Renal cortical epithelial cell (primary cell): ENCODE data around the gene ZBTB34. TPM values are rescaled to one million over a fixed set of nuclear protein-coding genes. Genes with fewer than 3 reads are reported as not detected.
"Not testable (repeated sequence)": the region's sequence is repeated elsewhere in the genome, so short reads cannot be mapped to it uniquely, and the experiment has no call there.

Source experiments
- DNase-seq: peaks from one replicate; pipeline ENCODE4 v3.0.0-alpha.2; 2011; ENCODE audit warnings: low read depth
- total RNA-seq: library from RNA; depleted of rRNA; stranded (reverse); fragments of >200 nt; gene quantifications from 2 replicates; pipeline ENCODE4 v1.2.3, GENCODE V29; 2014

ZBTB34 gene
- total RNA-seq: 9.0 and 19.5 TPM in 2 replicates

- no peak for DNase-seq
Observed at GRCh38 chr9:126860077-126860756, at the start of gene ZBTB34. Gene ZBTB34 (plus strand): TSS chr9:126860639. CDS start chr9:126879400, 18,761 bp downstream.

GRCh38 chr9:126813072-126813471, 47.4 kb upstream of the ZBTB34 start:
- no peak for DNase-seq

- DNase-seq: no peak
Observed at GRCh38 chr9:126814091-126814490, 46.3 kb upstream of the ZBTB34 start.

DNA sequence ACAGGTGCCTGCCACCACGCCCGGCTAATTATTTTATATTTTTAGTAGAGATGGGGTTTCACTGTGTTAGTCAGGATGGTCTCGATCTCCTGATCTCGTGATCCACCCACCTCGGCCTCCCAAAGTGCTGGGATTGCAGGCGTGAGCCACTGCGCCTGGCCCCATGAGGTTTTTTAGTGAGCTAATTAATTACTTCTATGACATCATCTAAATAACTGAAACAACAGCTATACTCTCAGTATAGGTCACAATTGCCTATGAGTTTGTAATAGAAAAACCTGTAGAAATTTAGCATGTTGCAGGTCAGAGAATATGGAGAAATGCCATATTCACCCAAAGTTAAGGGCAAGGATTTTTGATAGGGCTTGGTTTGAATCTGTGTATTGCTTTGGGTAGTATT, 42.8 kb upstream of the ZBTB34 start:
- DNase-seq: not testable (repeated sequence)

GRCh38 chr9:126818482-126818881, 42.0 kb upstream of the ZBTB34 start:
- no peak for DNase-seq

GRCh38 chr9:126819482-126819881, 41.0 kb upstream of the ZBTB34 start:
- no peak for DNase-seq

DNA sequence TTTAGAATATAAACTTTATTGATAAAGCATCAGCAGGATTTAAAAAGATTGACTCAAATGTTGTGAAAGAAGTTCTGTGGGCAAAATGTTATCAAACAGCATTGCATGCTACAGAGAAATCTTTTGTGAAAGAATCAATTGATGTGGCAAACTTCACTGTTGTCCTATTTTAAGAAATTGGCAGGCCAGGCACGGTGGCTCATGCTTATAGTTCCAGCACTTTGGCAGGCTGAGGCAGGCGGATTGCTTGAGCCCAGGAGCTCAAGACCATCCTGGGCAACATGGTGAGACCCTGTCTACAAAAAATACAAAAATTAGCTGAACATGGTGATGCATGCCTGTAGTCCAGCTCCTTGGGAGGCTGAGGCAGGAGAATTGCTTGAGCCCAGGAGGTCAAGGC, 38.2 kb upstream of the ZBTB34 start:
- no peak for DNase-seq

DNA sequence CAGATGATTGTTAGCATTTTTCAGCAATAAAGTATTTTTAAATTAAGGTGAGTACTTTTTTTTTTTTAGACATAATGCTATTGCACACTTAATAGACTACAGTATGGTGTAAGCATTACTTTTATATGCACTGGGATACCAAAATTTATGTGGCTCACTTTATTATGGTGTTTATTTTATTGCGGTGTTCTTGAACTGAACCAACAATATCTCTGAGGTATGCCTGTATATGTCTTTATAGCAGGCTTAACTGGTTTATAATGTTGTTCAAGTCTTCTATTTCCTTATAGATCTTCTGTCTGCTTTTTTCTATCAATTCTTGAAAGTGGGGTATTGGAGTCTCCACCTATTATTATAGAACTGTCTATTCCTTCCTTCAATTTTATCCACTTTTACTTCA, 37.6 kb upstream of the ZBTB34 start:
- no peak for DNase-seq

DNA sequence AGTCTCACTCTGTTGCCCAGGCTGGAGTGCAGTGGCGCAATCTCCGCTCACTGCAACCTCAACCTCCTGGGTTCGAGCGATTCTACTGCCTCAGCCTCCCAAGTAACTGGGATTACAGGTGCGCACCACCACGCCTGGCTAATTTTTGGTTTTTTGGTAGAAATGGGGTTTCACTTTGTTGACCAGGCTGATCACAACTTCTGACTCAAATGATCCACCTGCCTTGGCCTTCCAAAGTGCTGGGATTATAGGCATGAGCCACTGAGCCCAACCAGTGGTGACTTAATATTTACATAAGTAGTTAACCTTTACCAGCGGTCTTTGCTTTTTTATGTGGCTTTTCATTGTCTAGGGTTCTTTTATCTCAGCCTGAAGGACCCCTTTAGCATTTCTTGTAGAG, 36.4 kb upstream of the ZBTB34 start:
- DNase-seq: not testable (repeated sequence)

- DNase-seq: no peak
Observed at GRCh38 chr9:126827227-126827626, 33.2 kb upstream of the ZBTB34 start.

GRCh38 chr9:126829035-126829434, 31.4 kb upstream of the ZBTB34 start:
- DNase-seq: no peak

GRCh38 chr9:126830827-126831226, 29.6 kb upstream of the ZBTB34 start:
- DNase-seq: no peak

DNA sequence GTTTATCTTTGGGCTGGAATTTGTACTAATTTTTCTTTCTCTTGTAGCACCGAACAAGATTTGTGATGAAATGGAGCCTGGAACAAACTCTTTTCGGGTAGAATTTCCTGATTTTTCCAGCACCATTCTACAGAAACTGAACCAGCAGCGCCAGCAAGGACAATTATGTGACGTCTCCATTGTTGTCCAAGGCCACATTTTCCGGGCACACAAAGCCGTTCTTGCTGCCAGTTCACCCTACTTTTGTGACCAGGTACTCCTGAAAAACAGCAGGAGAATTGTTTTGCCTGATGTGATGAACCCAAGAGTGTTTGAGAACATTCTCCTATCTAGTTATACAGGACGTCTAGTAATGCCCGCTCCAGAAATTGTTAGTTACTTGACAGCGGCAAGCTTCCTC, 28.0 kb upstream of the ZBTB34 start:
- DNase-seq: no peak

DNA sequence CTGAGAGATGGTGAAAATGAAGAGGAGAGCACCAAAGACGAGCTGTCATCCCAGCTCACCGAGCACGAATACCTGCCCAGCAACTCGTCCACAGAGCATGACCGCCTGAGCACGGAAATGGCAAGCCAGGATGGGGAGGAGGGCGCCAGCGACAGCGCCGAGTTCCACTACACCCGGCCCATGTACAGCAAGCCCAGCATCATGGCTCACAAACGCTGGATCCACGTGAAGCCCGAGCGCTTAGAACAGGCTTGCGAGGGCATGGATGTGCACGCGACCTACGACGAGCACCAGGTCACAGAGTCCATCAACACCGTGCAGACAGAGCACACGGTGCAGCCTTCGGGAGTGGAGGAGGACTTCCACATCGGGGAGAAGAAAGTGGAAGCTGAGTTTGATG, 27.4 kb upstream of the ZBTB34 start:
- DNase-seq: no peak

GRCh38 chr9:126833710-126834345, 26.6 kb upstream of the ZBTB34 start:
- no peak for DNase-seq

DNA sequence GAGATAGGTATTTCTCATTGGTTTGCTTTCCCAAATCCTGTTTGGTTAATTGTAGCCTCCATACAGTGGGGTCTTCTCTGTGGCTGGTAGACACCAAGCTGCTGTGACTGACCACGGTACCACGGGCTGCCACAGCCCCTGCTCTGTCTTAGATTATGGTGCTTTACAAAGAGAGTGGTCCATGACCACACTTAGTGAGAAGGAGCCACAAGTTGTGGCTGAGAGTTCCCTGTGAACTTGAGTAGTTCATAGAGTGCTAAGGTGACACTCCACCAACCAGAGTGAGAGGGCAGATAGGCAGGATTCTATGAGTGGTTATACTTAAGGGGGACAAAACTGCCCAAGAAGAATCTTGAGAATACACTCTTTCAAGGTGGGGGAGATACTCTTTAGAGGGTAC, 25.8 kb upstream of the ZBTB34 start:
- DNase-seq: no peak

- DNase-seq: no peak
Observed at GRCh38 chr9:126836216-126836615, 24.2 kb upstream of the ZBTB34 start.

DNA sequence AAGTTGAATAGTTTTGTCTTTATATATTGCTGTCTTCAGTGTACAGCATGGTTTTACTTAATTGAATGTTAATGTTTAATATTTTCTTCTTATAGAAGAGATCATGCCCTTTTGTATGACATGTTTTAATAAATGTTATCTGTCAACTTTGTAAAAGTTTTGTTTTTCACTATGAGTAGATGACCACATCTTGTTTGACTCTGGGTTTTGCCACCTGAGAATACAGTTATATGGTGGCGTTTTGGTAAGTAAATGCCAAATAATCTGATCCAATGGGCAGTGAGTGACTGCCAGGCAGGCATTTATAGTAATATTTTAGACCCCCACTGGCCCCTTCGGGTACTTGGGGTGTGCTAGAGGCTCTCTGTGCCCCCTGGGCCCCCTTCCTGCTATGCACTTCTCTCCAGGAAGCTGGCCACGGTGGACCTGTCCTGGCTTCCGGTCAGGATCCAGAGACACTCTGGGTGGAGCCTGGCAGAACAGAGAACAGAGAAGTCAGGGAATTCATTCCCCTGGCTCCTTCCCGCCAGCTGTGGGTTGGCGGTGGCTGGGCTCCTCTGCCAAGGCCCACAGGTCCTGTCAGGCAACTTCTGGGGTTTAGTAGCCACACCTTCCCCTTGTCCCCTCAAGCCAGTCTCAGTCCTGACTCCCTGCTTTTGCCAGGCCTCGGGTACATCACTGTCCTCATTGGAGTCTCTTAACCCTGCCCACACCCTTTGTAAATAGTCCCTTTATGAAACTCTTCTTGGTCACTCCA, 22.2 kb upstream of the ZBTB34 start:
- DNase-seq: no peak

GRCh38 chr9:126838895-126839294, 21.5 kb upstream of the ZBTB34 start:
- no peak for DNase-seq

- no peak for DNase-seq
Observed at GRCh38 chr9:126839301-126839700, 21.1 kb upstream of the ZBTB34 start.

- DNase-seq: no peak
Observed at GRCh38 chr9:126842220-126842842, 18.1 kb upstream of the ZBTB34 start.

DNA sequence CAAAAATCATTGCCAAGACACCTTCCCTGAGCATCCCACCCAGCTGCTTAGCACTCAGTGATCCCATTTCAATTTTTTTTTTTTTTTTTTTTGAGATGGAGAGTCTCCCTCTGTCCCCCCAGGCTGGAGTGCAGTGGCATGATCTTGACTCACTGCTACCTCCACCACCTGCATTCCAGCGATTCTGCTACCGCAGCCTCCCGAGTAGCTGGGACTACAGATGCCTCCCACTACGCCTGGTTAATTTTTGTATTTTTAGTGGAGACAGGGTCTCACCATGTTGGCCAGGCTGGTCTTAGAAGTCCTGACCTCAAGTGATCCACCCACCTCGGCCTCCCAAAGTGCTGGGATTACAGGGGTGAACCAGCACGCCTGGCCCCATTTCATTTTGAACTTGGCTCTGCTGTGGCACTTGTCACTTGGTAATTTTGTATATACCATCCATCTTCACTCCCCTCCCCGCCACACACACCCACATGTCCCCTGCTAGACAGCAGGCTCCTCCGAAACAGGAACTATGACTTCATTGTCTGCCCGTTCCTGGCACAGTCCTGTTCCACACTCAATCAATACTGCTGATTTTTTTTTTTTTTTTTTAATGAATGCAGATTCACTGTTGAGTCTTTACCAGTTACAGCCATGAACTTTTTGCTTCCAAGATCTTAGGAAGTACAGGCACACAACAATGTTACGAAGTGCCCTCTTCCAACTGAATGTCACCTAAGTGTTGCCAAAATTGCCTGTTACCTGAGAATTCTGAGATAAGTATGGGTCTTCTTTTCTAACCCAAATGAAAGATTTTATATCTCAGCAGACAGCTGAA, 17.3 kb upstream of the ZBTB34 start:
- peak; percentile 63 for DNase-seq
